ENCODE measurements around the gene MSI2.
"Not testable (repeated sequence)": the region's sequence is repeated elsewhere in the genome, so short reads cannot be mapped to it uniquely, and the experiment has no call there.

The MSI2 gene

DNA sequence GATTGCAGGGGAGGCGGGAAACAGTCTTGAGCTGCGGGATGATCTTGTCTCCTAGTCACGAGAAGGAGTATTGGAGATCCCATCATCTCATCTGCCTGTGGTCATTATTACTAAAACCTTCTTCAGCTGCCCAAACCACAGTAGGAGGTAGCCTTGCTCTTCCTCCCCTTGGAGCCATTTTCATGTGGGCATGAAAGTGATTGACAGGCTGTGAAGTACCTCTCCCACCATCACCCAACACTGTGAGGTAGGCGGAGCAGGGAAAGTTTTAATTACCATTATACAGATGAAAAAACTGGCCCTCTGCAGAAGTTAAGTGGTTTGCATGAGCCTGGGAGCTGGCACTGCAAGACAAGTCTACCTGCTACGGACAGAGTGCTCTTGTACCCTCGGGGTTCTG, 237.3 kb downstream of the MSI2 start:
- Histone ChIP-seq H3K27me3 (ENCODE audit: insufficient read depth, low read length, poor library complexity) (no peaks in the 10 kb centered on the region), H3K18ac (ENCODE audit: low read length) (no peak overlapping the region), H3K79me2 (ENCODE audit: control insufficient read depth, insufficient read depth, low read length) (no peaks in the 10 kb centered on the region), H3K56ac (ENCODE audit: low read length) (no peak overlapping the region), H3K4me1 (ENCODE audit: control insufficient read depth, low read depth, low read length) (no peaks in the 10 kb centered on the region), H2BK15ac (replicated peaks; ENCODE audit: low read depth) (no peak overlapping the region), H3K9ac (ENCODE audit: low read length) (no peak overlapping the region), H2AK5ac (ENCODE audit: low read length) (no peak overlapping the region), H3K36me3 (ENCODE audit: control insufficient read depth, insufficient read depth, low read length) (no peaks in the 10 kb centered on the region), H3K23ac (ENCODE audit: low read length) (no peak overlapping the region), H4K8ac (ENCODE audit: low read depth, low read length) (no peak overlapping the region), H3K79me1 (ENCODE audit: low read length) (peaks cover 2% of the 10 kb centered on the region), H3K4me3 (ENCODE audit: low read length) (no peak overlapping the region), H3K27ac (ENCODE audit: low read depth, low read length) (no peak overlapping the region), H4K5ac (ENCODE audit: low read length) (no peak overlapping the region), H2BK5ac (ENCODE audit: low read length) (no peak overlapping the region), H2BK120ac (ENCODE audit: low read depth, low read length) (no peak overlapping the region), H3K4me2 (ENCODE audit: low read length) (no peak overlapping the region), H3K4ac (ENCODE audit: low read depth, low read length) (no peak overlapping the region)
- no peak for DNase-seq
- WGBS (ENCODE audit: extremely low coverage, insufficient coverage, low lambda C conversion rate) = no CpG with 5 or more reads among the region's 6 CpGs

DNA sequence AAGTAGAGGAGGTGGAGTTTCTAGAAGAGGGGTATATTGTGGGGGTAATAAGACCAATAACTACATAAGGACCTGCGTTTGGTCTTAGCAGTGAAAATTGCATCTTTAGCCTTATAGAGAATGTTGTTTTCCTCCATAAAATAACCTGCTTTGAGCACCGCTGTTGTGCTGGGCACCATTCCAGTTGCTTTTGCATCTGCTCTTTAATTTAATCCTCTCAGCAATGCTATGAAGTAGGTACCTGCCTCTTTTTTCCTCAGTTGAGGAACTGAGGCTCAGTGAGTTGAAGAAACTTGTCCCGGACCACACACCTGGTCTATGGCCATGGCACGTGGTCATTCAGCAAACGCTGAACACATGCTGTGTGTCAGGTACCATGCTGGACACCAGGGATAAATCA, 238.1 kb downstream of the MSI2 start:
- no CpG with 5 or more reads among the region's 5 CpGs for WGBS (ENCODE audit: extremely low coverage, insufficient coverage, low lambda C conversion rate)
- Histone ChIP-seq H2BK120ac (ENCODE audit: low read depth, low read length) (no peak overlapping the region), H4K8ac (ENCODE audit: low read depth, low read length) (no peak overlapping the region), H2AK5ac (ENCODE audit: low read length) (no peak overlapping the region), H3K4me1 (ENCODE audit: control insufficient read depth, low read depth, low read length) (no peaks in the 10 kb centered on the region), H3K9ac (ENCODE audit: low read length) (no peak overlapping the region), H3K4ac (ENCODE audit: low read depth, low read length) (no peak overlapping the region), H3K18ac (ENCODE audit: low read length) (no peak overlapping the region), H3K23ac (ENCODE audit: low read length) (no peak overlapping the region), H3K4me2 (ENCODE audit: low read length) (no peak overlapping the region), H3K27ac (ENCODE audit: low read depth, low read length) (no peak overlapping the region), H2BK15ac (replicated peaks; ENCODE audit: low read depth) (no peak overlapping the region), H3K4me3 (ENCODE audit: low read length) (no peak overlapping the region), H3K36me3 (ENCODE audit: control insufficient read depth, insufficient read depth, low read length) (no peaks in the 10 kb centered on the region), H3K79me1 (ENCODE audit: low read length) (peaks cover 2% of the 10 kb centered on the region), H2BK5ac (ENCODE audit: low read length) (no peak overlapping the region), H3K56ac (ENCODE audit: low read length) (no peak overlapping the region), H4K5ac (ENCODE audit: low read length) (no peak overlapping the region), H3K79me2 (ENCODE audit: control insufficient read depth, insufficient read depth, low read length) (no peaks in the 10 kb centered on the region), H3K27me3 (ENCODE audit: insufficient read depth, low read length, poor library complexity) (no peaks in the 10 kb centered on the region)
- DNase-seq = no peak

DNA sequence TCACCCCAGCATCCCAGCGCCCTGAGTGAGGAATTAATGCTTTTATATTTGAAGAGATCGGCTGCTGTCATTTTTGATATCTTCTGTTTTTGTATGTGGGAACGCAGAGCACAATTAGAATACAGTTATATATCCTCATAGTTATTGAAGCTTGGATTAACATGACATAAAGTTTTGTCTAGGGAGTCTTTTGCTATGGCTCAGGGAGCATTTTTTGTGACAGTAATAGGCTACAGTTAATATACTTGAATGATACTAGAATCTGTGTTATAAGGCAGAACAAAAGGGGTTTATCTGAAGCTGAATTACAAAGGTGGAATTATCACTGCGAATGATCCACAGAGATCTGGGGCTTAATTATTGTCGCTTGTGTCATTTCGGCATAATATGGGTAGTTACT, 239.4 kb downstream of the MSI2 start:
- no peak for DNase-seq
- Histone ChIP-seq H3K4me3 (ENCODE audit: low read length) (no peak overlapping the region), H3K79me2 (ENCODE audit: control insufficient read depth, insufficient read depth, low read length) (no peaks in the 10 kb centered on the region), H4K5ac (ENCODE audit: low read length) (no peak overlapping the region), H4K8ac (ENCODE audit: low read depth, low read length) (no peak overlapping the region), H3K27ac (ENCODE audit: low read depth, low read length) (no peak overlapping the region), H3K18ac (ENCODE audit: low read length) (no peak overlapping the region), H3K4ac (ENCODE audit: low read depth, low read length) (no peak overlapping the region), H3K9ac (ENCODE audit: low read length) (no peak overlapping the region), H3K36me3 (ENCODE audit: control insufficient read depth, insufficient read depth, low read length) (no peaks in the 10 kb centered on the region), H3K4me2 (ENCODE audit: low read length) (no peak overlapping the region), H3K79me1 (ENCODE audit: low read length) (peaks cover 2% of the 10 kb centered on the region), H3K4me1 (ENCODE audit: control insufficient read depth, low read depth, low read length) (no peaks in the 10 kb centered on the region), H2AK5ac (ENCODE audit: low read length) (no peak overlapping the region), H3K27me3 (ENCODE audit: insufficient read depth, low read length, poor library complexity) (no peaks in the 10 kb centered on the region), H3K23ac (ENCODE audit: low read length) (no peak overlapping the region), H2BK15ac (replicated peaks; ENCODE audit: low read depth) (no peak overlapping the region), H2BK5ac (ENCODE audit: low read length) (no peak overlapping the region), H2BK120ac (ENCODE audit: low read depth, low read length) (no peak overlapping the region), H3K56ac (ENCODE audit: low read length) (no peak overlapping the region)
- no CpG with 5 or more reads among the region's 6 CpGs for WGBS (ENCODE audit: extremely low coverage, insufficient coverage, low lambda C conversion rate)

DNA sequence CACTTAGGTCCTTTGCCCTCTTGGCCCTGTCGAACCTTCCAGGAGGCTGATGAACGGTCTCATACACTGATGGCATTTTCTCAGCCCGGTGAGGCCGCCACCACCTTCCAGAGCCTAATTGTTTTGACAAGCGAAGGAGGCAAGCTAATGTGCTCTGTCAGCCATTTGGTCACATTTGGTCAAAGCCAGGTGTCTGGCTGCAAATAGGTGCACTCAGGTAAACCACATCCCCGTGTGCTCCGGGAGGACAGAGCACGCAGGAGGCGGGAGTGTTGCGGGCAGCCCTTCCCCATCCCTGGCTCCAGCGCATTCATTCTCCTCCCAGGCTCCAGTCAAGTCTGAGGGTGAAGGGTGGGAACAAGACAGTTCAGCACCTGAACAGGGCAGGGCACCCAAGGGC, 240.1 kb downstream of the MSI2 start:
- no peak overlapping the region for H3K9ac ChIP-seq (ENCODE audit: low read length)
- no CpG with 5 or more reads among the region's 11 CpGs for WGBS (ENCODE audit: extremely low coverage, insufficient coverage, low lambda C conversion rate)
- no peaks in the 10 kb centered on the region for H3K79me2 ChIP-seq (ENCODE audit: control insufficient read depth, insufficient read depth, low read length)
- H3K36me3 ChIP-seq (ENCODE audit: control insufficient read depth, insufficient read depth, low read length) = no peaks in the 10 kb centered on the region
- H2BK5ac ChIP-seq (ENCODE audit: low read length) = no peak overlapping the region
- no peaks in the 10 kb centered on the region for H3K4me1 ChIP-seq (ENCODE audit: control insufficient read depth, low read depth, low read length)
- H3K27me3 ChIP-seq (ENCODE audit: insufficient read depth, low read length, poor library complexity) = no peaks in the 10 kb centered on the region
- DNase-seq = no peak
- no peak overlapping the region for H4K8ac ChIP-seq (ENCODE audit: low read depth, low read length)
- no peak overlapping the region for H3K4me2 ChIP-seq (ENCODE audit: low read length)
- no peak overlapping the region for H2BK15ac ChIP-seq (replicated peaks; ENCODE audit: low read depth)
- H3K4ac ChIP-seq (ENCODE audit: low read depth, low read length) = no peak overlapping the region
- no peak overlapping the region for H2BK120ac ChIP-seq (ENCODE audit: low read depth, low read length)
- no peak overlapping the region for H4K5ac ChIP-seq (ENCODE audit: low read length)
- H3K27ac ChIP-seq (ENCODE audit: low read depth, low read length) = no peak overlapping the region
- no peak overlapping the region for H3K56ac ChIP-seq (ENCODE audit: low read length)
- H3K4me3 ChIP-seq (ENCODE audit: low read length) = no peak overlapping the region
- H3K79me1 ChIP-seq (ENCODE audit: low read length) = peaks cover 2% of the 10 kb centered on the region
- H3K23ac ChIP-seq (ENCODE audit: low read length) = no peak overlapping the region
- H2AK5ac ChIP-seq (ENCODE audit: low read length) = no peak overlapping the region
- H3K18ac ChIP-seq (ENCODE audit: low read length) = no peak overlapping the region

DNA sequence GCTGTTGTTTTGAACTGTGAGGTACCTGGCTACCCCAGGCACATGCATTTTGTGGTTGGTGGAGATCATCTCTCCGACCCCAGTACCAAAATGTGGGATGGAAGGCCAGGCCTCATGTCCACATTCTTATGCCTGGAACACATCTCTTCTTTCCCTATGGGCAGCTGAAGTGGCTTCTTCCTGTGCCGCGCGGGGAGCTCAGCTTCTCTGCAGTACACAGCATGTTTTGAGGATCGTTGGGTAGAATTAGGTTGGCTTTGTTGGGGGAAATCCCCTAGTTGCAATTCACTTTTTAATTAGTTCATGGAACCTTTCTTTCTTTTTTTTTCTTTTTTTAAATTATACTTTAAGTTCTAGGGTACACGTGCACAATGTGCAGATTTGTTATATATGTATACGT, 242.1 kb downstream of the MSI2 start:
- no peak overlapping the region for H3K23ac ChIP-seq (ENCODE audit: low read length)
- H3K56ac ChIP-seq (ENCODE audit: low read length) = no peak overlapping the region
- H4K8ac ChIP-seq (ENCODE audit: low read depth, low read length) = no peak overlapping the region
- WGBS (ENCODE audit: extremely low coverage, insufficient coverage, low lambda C conversion rate) = no CpG with 5 or more reads among the region's 7 CpGs
- no peak overlapping the region for H2AK5ac ChIP-seq (ENCODE audit: low read length)
- no peak overlapping the region for H3K27ac ChIP-seq (ENCODE audit: low read depth, low read length)
- no peaks in the 10 kb centered on the region for H3K36me3 ChIP-seq (ENCODE audit: control insufficient read depth, insufficient read depth, low read length)
- no peak overlapping the region for H2BK120ac ChIP-seq (ENCODE audit: low read depth, low read length)
- DNase-seq = no peak
- no peak overlapping the region for H4K5ac ChIP-seq (ENCODE audit: low read length)
- no peaks in the 10 kb centered on the region for H3K79me2 ChIP-seq (ENCODE audit: control insufficient read depth, insufficient read depth, low read length)
- H3K27me3 ChIP-seq (ENCODE audit: insufficient read depth, low read length, poor library complexity) = no peaks in the 10 kb centered on the region
- no peak overlapping the region for H3K4me2 ChIP-seq (ENCODE audit: low read length)
- no peak overlapping the region for H2BK5ac ChIP-seq (ENCODE audit: low read length)
- H3K79me1 ChIP-seq (ENCODE audit: low read length) = peaks cover 2% of the 10 kb centered on the region
- no peak overlapping the region for H3K9ac ChIP-seq (ENCODE audit: low read length)
- no peak overlapping the region for H3K4ac ChIP-seq (ENCODE audit: low read depth, low read length)
- H3K4me1 ChIP-seq (ENCODE audit: control insufficient read depth, low read depth, low read length) = no peaks in the 10 kb centered on the region
- no peak overlapping the region for H3K18ac ChIP-seq (ENCODE audit: low read length)
- H3K4me3 ChIP-seq (ENCODE audit: low read length) = no peak overlapping the region
- H2BK15ac ChIP-seq (replicated peaks; ENCODE audit: low read depth) = no peak overlapping the region

DNA sequence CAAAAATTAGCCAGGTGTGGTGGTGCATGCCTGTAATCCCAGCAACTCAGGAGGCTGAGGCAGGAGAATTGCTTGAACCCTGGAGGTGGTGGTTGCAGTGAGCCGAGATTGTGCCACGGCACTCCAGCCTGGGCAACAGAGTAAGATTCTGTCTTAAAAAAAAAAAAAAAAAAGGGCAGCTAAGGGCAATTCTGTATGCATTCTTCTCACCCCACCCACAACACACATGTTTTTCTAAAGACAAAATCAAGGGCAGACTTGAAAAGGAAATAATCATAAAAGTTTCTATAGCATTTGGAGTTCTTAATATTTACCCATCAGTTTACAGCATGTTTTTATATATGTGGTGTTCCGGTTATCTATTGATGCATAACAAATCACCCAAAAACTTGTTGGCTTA, 242.9 kb downstream of the MSI2 start:
- no CpG with 5 or more reads among the region's 3 CpGs for WGBS (ENCODE audit: extremely low coverage, insufficient coverage, low lambda C conversion rate)
- not testable (repeated sequence) for H3K27ac ChIP-seq (ENCODE audit: low read depth, low read length); H2BK5ac ChIP-seq (ENCODE audit: low read length)

More for the DNA sequence above, 242.9 kb downstream of the MSI2 start:
- not testable (repeated sequence) for H2AK5ac ChIP-seq (ENCODE audit: low read length); H3K4ac ChIP-seq (ENCODE audit: low read depth, low read length); H3K79me1 ChIP-seq (ENCODE audit: low read length); H3K4me1 ChIP-seq (ENCODE audit: control insufficient read depth, low read depth, low read length); H3K79me2 ChIP-seq (ENCODE audit: control insufficient read depth, insufficient read depth, low read length); H3K9ac ChIP-seq (ENCODE audit: low read length); H3K4me2 ChIP-seq (ENCODE audit: low read length); H3K23ac ChIP-seq (ENCODE audit: low read length); H4K8ac ChIP-seq (ENCODE audit: low read depth, low read length); H3K18ac ChIP-seq (ENCODE audit: low read length); H2BK15ac ChIP-seq (replicated peaks; ENCODE audit: low read depth); H3K4me3 ChIP-seq (ENCODE audit: low read length); H3K56ac ChIP-seq (ENCODE audit: low read length); H3K36me3 ChIP-seq (ENCODE audit: control insufficient read depth, insufficient read depth, low read length); H3K27me3 ChIP-seq (ENCODE audit: insufficient read depth, low read length, poor library complexity); DNase-seq; H2BK120ac ChIP-seq (ENCODE audit: low read depth, low read length); H4K5ac ChIP-seq (ENCODE audit: low read length)
